Measurements from ENCODE around the gene CCSER1. TPM values are rescaled to one million over a fixed set of nuclear protein-coding genes. Genes with fewer than 3 reads are reported as not detected.
"Not testable (repeated sequence)": the region's sequence is repeated elsewhere in the genome, so short reads cannot be mapped to it uniquely, and the experiment has no call there.

The CCSER1 gene
- total RNA-seq, 1 experiment from 2014 or later = 0.05 TPM

DNA sequence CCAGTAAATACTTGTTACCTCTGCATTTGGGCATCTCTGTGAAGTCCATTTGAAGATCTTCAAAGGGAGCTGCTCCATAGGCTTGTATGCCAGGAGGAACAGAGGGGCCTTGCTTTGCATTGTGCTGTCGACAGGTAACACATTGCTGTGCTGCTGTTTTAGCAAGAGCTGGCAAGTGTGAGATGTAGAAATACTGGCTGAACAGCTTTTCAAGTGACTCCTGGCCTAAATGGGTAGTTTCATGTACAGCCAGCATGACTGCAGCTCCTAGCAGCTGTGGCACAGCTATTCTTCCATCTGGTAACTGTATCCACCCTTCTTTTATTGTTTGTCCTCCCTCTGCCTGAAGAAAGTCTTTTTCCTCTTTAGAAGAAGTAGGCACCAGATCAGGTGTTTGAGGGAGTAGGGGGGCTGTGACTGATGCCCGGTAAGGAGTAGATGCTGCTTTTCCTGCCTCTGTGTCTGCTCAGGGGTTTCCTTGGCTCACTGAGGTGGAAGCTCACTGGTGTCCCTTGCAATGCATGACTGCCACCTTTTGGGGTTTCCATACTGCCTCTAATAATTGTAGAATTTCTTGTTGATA is 965.3 kb downstream of the CCSER1 start:
- ATAC-seq (no peak), DNase-seq (ENCODE audit: low read depth, low spot score) (no peak)
- POLR2A ChIA-PET = no interaction called here
- no peaks in the 10 kb centered on the region; the same call in none of the 2 replicates for H3K4me1 ChIP-seq (ENCODE audit: control insufficient read depth, insufficient read depth, low read length)
- H3K9me3 ChIP-seq (ENCODE audit: control insufficient read depth, insufficient read depth, low read depth, low read length) = no peaks in the 10 kb centered on the region
- no TSS peak for BruUV-seq (replicated peaks)
- H3K27me3 ChIP-seq (ENCODE audit: control insufficient read depth, insufficient read depth, low read length) = no peaks in the 10 kb centered on the region
- in situ Hi-C loops (cut with HindIII; ENCODE audit: low pct_unique_long_range_greater_than_20kb, low sequenced_read_pairs) (no loop called here), intact Hi-C loops (cut with micrococcal nuclease; ENCODE audit: unreplicated experiment) (no loop called here)
- H3K4me3 ChIP-seq (ENCODE audit: low read depth in 2 of 2, low read length in 2 of 2) = no peak overlapping the region
- TF ChIP-seq POLR2AphosphoS5 (IDR thresholded peaks at IDR 0.05; ENCODE audit: low read depth, low read length) (no peak), CTCF (IDR thresholded peaks at IDR 0.05) (no peak), REST (IDR thresholded peaks at IDR 0.05; ENCODE audit: insufficient read depth in 1 of 2, low read depth in 2 of 2, low read length in 1 of 2) (no peak), SIN3A (IDR thresholded peaks at IDR 0.05; ENCODE audit: borderline replicate concordance, insufficient read depth, low read depth, low read length) (no peak), TCF7L2 (IDR thresholded peaks at IDR 0.05; ENCODE audit: low read depth, low read length) (no peak)
- no peak overlapping the region for H3K27ac ChIP-seq (ENCODE audit: low read length)
- no peaks in the 10 kb centered on the region for H3K36me3 ChIP-seq (ENCODE audit: control insufficient read depth, insufficient read depth, low read length)
- CTCF ChIA-PET = no interaction called here

- H3K4me1 ChIP-seq (ENCODE audit: control insufficient read depth, insufficient read depth, low read length); ATAC-seq; H3K27ac ChIP-seq (ENCODE audit: low read length); DNase-seq (ENCODE audit: low read depth, low spot score); BruUV-seq (replicated peaks); H3K4me3 ChIP-seq (ENCODE audit: low read depth in 2 of 2, low read length in 2 of 2); intact Hi-C loops (cut with micrococcal nuclease; ENCODE audit: unreplicated experiment); POLR2A ChIA-PET; in situ Hi-C loops (cut with HindIII; ENCODE audit: low pct_unique_long_range_greater_than_20kb, low sequenced_read_pairs); H3K36me3 ChIP-seq (ENCODE audit: control insufficient read depth, insufficient read depth, low read length); CTCF ChIA-PET; H3K9me3 ChIP-seq (ENCODE audit: control insufficient read depth, insufficient read depth, low read depth, low read length); H3K27me3 ChIP-seq (ENCODE audit: control insufficient read depth, insufficient read depth, low read length): not testable (repeated sequence)
Measured at GRCh38 chr4:91094220-91094619, 967.0 kb downstream of the CCSER1 start.

GRCh38 chr4:91099666-91100065 is 972.5 kb downstream of the CCSER1 start:
- BruUV-seq (replicated peaks) = no TSS peak

More at GRCh38 chr4:91099666-91100065, 972.5 kb downstream of the CCSER1 start:
- ATAC-seq (no peak), DNase-seq (ENCODE audit: low read depth, low spot score) (no peak)
- TF ChIP-seq TCF7L2 (IDR thresholded peaks at IDR 0.05; ENCODE audit: low read depth, low read length) (no peak), CTCF (IDR thresholded peaks at IDR 0.05) (no peak), REST (IDR thresholded peaks at IDR 0.05; ENCODE audit: insufficient read depth in 1 of 2, low read depth in 2 of 2, low read length in 1 of 2) (no peak), POLR2AphosphoS5 (IDR thresholded peaks at IDR 0.05; ENCODE audit: low read depth, low read length) (no peak), SIN3A (IDR thresholded peaks at IDR 0.05; ENCODE audit: borderline replicate concordance, insufficient read depth, low read depth, low read length) (no peak)
- H3K27ac ChIP-seq (ENCODE audit: low read length) = no peak overlapping the region
- POLR2A ChIA-PET = no interaction called here
- no peaks in the 10 kb centered on the region for H3K27me3 ChIP-seq (ENCODE audit: control insufficient read depth, insufficient read depth, low read length)
- H3K36me3 ChIP-seq (ENCODE audit: control insufficient read depth, insufficient read depth, low read length) = no peaks in the 10 kb centered on the region
- in situ Hi-C loops (cut with HindIII; ENCODE audit: low pct_unique_long_range_greater_than_20kb, low sequenced_read_pairs) (no loop called here), intact Hi-C loops (cut with micrococcal nuclease; ENCODE audit: unreplicated experiment) (no loop called here)
- H3K4me1 ChIP-seq (ENCODE audit: control insufficient read depth, insufficient read depth, low read length) = no peaks in the 10 kb centered on the region
- H3K4me3 ChIP-seq (ENCODE audit: low read depth in 2 of 2, low read length in 2 of 2) = no peak overlapping the region
- CTCF ChIA-PET = no interaction called here
- H3K9me3 ChIP-seq (ENCODE audit: control insufficient read depth, insufficient read depth, low read depth, low read length) = no peaks in the 10 kb centered on the region
